Upper lobe of left lung (tissue), 6 donors: ENCODE results near the gene IFTAP. TPM values are rescaled to one million over a fixed set of nuclear protein-coding genes. Genes with fewer than 3 reads are reported as not detected.

ENCODE experiments used
- ATAC-seq, 2 donors: fragments of 200-7000 bp; cut with Tn5 transposase; one replicate each; pipeline ENCODE4 v1.9.1; 2022; ENCODE audit warnings: mild to moderate bottlenecking in 2 of 2, moderate library complexity in 2 of 2; ENCODE audit not compliant: low FRiP score in 2 of 2
- DNase-seq, 2 donors: peaks; one replicate each; pipeline ENCODE4 v3.0.0-alpha.2; 2019 to 2020
- H3K27ac ChIP-seq, 4 donors: fragments of 200-600 bp; sonication (generic); one replicate each; pipeline ENCODE4 v1.5.1; 2016 to 2019
- H3K27me3 ChIP-seq, 4 donors: fragments of 200-600 bp; sonication (generic); one replicate each; pipeline ENCODE4 v1.5.1; 2017 to 2019
- H3K36me3 ChIP-seq, 4 donors: fragments of 200-600 bp; sonication (generic); one replicate each; pipeline ENCODE4 v1.5.1; 2016 to 2019
- H3K4me1 ChIP-seq, 4 donors: fragments of 200-600 bp; sonication (generic); one replicate each; pipeline ENCODE4 v1.5.1; 2018 to 2019
- H3K4me3 ChIP-seq, 4 donors: fragments of 200-600 bp; sonication (generic); one replicate each; pipeline ENCODE4 v1.5.1; 2017 to 2019; ENCODE audit warnings: mild to moderate bottlenecking in 2 of 4, moderate library complexity in 1 of 4
- H3K9me3 ChIP-seq, 4 donors: fragments of 200-600 bp; sonication (generic); one replicate each; pipeline ENCODE4 v1.5.1; 2018 to 2019
- EP300 ChIP-seq, 4 donors: sonication (generic); formaldehyde crosslinking; IDR thresholded peaks; one replicate each; pipeline ENCODE4 v1.5.1; 2017; ENCODE audit warnings: antibody characterized with exemption in 4 of 4, control low read depth in 2 of 4
- POLR2A ChIP-seq, 4 donors: fragments of 450-650 bp; IDR thresholded peaks; one replicate each; pipeline ENCODE4 v1.5.1; 2016 to 2017; ENCODE audit warnings: antibody characterized with exemption in 4 of 4, mild to moderate bottlenecking in 2 of 4
- POLR2AphosphoS5 ChIP-seq, 2 donors: sonication (generic); formaldehyde crosslinking; IDR thresholded peaks; one replicate each; pipeline ENCODE4 v1.5.1; 2017; ENCODE audit warnings: antibody characterized with exemption in 2 of 2
- WGBS, 2 donors: methylation state at CpG; one replicate each; pipeline ENCODE4 v1.1.5; 2017 to 2018; 5-methylcytosine and 5-hydroxymethylcytosine counted together
- total RNA-seq, 6 donors: library from RNA; depleted of rRNA in 4 of 6; stranded (reverse); fragments of >200 nt in 4 of 6; gene quantifications; one replicate each; pipeline versions ENCODE4 v1.1.0 to v1.2.1, GENCODE V29; 2016 to 2021
- TF ChIP-seq, protein P1 (sequence below), 6 experiments: fragments of 450-650 bp in 4 of 6; fragments of 200-600 bp in 2 of 6; sonication (generic) in 2 of 6; IDR thresholded peaks; one replicate each; pipeline ENCODE4 v1.5.1; 2016 to 2019; ENCODE audit warnings: antibody characterized with exemption in 6 of 6
- donor health status: DM: no; HTN: no; CAD: no; lungs with moderate emphysema.
- donor health status: DM: no; HTN: yes; CAD: no; lungs with severe emphysema.

Gene IFTAP
- total RNA-seq, 6 donors from 2014 or later = 8.7 to 38.5 (median 20.0) TPM

DNA sequence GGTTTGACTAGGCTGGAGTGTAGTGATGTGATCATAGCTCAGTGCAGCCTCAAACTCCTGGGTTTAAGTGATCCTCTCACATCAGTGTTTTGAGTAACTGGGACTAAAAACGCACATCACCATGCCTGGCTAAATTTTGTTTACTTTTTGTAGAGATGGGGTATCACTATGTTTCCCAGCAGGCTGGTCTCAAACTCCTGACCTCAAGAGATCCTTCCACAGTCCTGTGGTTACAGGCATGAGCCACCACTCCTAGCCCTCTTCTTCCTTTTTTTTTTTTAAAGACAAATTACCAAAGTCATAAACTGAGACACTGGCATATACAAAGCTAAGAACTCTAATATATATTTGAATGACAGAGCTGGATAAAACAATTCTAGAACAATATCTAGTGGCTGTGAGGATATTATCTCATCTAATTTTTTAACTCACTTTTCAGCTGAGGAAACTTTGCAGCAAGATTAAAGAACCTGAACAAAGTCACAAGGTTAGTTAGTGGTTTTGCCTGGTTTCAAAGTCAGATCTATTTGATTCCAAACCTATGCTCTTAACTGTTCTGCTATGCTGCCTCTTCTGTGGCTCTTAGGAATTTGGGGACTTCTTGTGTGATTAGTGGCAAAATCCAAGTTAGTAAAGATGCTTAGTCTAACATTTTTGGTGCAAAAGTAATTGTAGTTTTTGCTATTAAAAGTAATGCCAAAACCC is 99.0 kb downstream of the IFTAP start:
- Histone ChIP-seq H3K4me1 (no peaks in the 10 kb centered on the region), H3K27ac (no peak overlapping the region), H3K9me3 (no peaks in the 10 kb centered on the region), H3K27me3 (no peaks in the 10 kb centered on the region), H3K4me3 (no peak overlapping the region), H3K36me3 (no peaks in the 10 kb centered on the region)
- ATAC-seq = no peak
- DNase-seq = no peak
- 50 to 57% methylated on average over 1 of the region's 1 CpG for WGBS, 2 donors
- TF ChIP-seq POLR2AphosphoS5 (IDR thresholded peaks at IDR 0.05) (no peak), EP300 (IDR thresholded peaks at IDR 0.05) (no peak), POLR2A (IDR thresholded peaks at IDR 0.05) (no peak)
- TF ChIP-seq, protein P1, sequence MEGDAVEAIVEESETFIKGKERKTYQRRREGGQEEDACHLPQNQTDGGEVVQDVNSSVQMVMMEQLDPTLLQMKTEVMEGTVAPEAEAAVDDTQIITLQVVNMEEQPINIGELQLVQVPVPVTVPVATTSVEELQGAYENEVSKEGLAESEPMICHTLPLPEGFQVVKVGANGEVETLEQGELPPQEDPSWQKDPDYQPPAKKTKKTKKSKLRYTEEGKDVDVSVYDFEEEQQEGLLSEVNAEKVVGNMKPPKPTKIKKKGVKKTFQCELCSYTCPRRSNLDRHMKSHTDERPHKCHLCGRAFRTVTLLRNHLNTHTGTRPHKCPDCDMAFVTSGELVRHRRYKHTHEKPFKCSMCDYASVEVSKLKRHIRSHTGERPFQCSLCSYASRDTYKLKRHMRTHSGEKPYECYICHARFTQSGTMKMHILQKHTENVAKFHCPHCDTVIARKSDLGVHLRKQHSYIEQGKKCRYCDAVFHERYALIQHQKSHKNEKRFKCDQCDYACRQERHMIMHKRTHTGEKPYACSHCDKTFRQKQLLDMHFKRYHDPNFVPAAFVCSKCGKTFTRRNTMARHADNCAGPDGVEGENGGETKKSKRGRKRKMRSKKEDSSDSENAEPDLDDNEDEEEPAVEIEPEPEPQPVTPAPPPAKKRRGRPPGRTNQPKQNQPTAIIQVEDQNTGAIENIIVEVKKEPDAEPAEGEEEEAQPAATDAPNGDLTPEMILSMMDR (IDR thresholded peaks at IDR 0.05) = no peak

DNA sequence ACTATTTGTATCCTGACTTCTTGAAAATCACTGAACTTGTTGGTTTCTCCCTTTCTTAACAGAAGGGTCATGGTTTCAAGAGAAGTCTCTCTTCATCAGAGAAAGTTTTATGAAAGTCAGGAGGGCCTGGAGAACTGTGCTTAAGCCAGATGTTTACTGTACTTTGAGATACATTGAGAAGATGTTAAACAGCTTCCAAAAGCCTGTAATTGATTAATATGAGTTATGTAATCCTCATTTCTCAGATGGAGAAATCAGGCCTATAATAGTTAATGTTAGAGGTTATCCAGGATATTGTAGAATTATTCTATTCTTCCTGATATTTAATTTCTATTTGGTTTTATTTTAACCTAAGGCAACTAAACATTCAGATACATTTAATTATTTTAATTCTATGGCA is 100.8 kb downstream of the IFTAP start:
- no peak for DNase-seq
- no peak for ATAC-seq

DNA sequence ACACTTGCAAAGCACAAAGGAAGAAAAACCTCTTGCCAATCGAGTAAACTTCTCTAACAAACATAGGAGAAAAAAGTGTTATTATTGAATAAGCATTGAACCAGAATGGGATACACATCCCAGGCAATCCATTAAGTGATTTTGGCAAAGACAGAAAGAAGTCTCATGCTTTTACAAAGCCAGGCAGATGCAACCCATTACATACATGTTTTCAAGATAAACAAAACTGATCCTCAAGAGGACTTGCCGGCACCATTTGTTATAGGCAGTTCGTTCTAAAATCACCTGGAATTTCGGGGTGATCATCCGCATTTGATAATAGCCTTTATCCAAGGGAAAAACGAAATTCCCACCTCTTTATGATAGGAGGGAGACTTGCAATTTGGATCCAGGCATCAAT is 101.3 kb downstream of the IFTAP start:
- ATAC-seq (no peak), DNase-seq (no peak)
- no peak overlapping the region for H3K4me3 ChIP-seq
- TF ChIP-seq EP300 (IDR thresholded peaks at IDR 0.05) (no peak), POLR2A (IDR thresholded peaks at IDR 0.05) (no peak), POLR2AphosphoS5 (IDR thresholded peaks at IDR 0.05) (no peak)
- TF ChIP-seq, protein P1 (IDR thresholded peaks at IDR 0.05) = no peak
- WGBS, 2 donors = 71 to 82% methylated on average over 6 of the region's 6 CpGs
- H3K27ac ChIP-seq = no peak overlapping the region
- H3K27me3 ChIP-seq = no peaks in the 10 kb centered on the region
- H3K4me1 ChIP-seq = no peaks in the 10 kb centered on the region
- H3K36me3 ChIP-seq = no peaks in the 10 kb centered on the region
- H3K9me3 ChIP-seq = no peaks in the 10 kb centered on the region

More for the DNA sequence above, 100.8 kb downstream of the IFTAP start:
- no peak overlapping the region for H3K27ac ChIP-seq
- H3K36me3 ChIP-seq = no peaks in the 10 kb centered on the region
- TF ChIP-seq, protein P1 (IDR thresholded peaks at IDR 0.05) = no peak
- no peak for TF ChIP-seq POLR2A (IDR thresholded peaks at IDR 0.05)
- TF ChIP-seq EP300 (IDR thresholded peaks at IDR 0.05) = no peak
- TF ChIP-seq POLR2AphosphoS5 (IDR thresholded peaks at IDR 0.05) = no peak
- H3K9me3 ChIP-seq = no peaks in the 10 kb centered on the region
- no peaks in the 10 kb centered on the region for H3K27me3 ChIP-seq
- H3K4me3 ChIP-seq = no peak overlapping the region
- H3K4me1 ChIP-seq = no peaks in the 10 kb centered on the region

- Histone ChIP-seq H3K4me1 (no peaks in the 10 kb centered on the region), H3K9me3 (no peaks in the 10 kb centered on the region), H3K4me3 (no peak overlapping the region), H3K27ac (no peak overlapping the region), H3K27me3 (no peaks in the 10 kb centered on the region), H3K36me3 (no peaks in the 10 kb centered on the region)
- DNase-seq (no peak), ATAC-seq (no peak)
- TF ChIP-seq EP300 (IDR thresholded peaks at IDR 0.05) (no peak), POLR2AphosphoS5 (IDR thresholded peaks at IDR 0.05) (no peak), POLR2A (IDR thresholded peaks at IDR 0.05) (no peak)
- TF ChIP-seq, protein P1 (IDR thresholded peaks at IDR 0.05) = no peak
- 81 to 89% methylated on average over 6 of the region's 6 CpGs for WGBS, 2 donors
Measured at GRCh38 chr11:36696550-36696949, 102.2 kb downstream of the IFTAP start.

DNA sequence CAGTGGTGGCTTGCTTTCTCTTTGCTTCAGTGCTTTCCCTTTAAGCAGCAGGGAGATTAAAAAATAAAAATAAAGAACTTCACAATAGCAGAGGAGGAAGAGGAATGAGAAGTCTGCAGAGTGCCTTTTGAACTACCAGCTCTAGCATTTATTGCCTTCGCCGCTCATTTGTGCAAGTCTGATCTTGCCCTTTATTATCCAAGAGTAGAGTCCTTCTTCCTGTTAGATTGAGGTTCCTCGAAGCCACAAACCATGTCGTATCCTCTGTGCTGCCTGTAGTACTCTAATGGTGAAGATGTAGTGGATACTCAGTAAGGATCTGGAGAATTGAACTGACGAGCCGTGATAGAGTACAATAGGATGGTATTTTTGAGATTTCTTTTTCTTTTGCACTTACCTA is 105.0 kb downstream of the IFTAP start:
- Histone ChIP-seq H3K4me3 (no peak overlapping the region), H3K27me3 (no peaks in the 10 kb centered on the region), H3K4me1 (no peaks in the 10 kb centered on the region), H3K9me3 (no peaks in the 10 kb centered on the region), H3K27ac (no peak overlapping the region), H3K36me3 (no peaks in the 10 kb centered on the region)
- 70 to 84% methylated on average over 6 of the region's 6 CpGs for WGBS, 2 donors
- TF ChIP-seq POLR2AphosphoS5 (IDR thresholded peaks at IDR 0.05) (no peak), EP300 (IDR thresholded peaks at IDR 0.05) (no peak), POLR2A (IDR thresholded peaks at IDR 0.05) (no peak)
- TF ChIP-seq, protein P1 (IDR thresholded peaks at IDR 0.05) = no peak
- no peak for ATAC-seq
- DNase-seq = no peak
